IMR-90 (cell line): Measurements from ENCODE around the gene PGPEP1. TPM values are rescaled to one million over a fixed set of nuclear protein-coding genes. Genes with fewer than 3 reads are reported as not detected.

Source experiments
- ATAC-seq: fragments of 200-7000 bp; cut with Tn5 transposase; 2 replicates; pipeline ENCODE4 v1.9.1; 2020; ENCODE audit warnings: low read depth, mild to moderate bottlenecking, moderate library complexity
- BruUV-seq: library from RNA; stranded (reverse); fragments of 400-500 nt; replicated peaks from 2 replicates; lab custom pipeline; 2021; lab: Mats Ljungman, UMichigan
- CTCF ChIA-PET: fragments of 300-600 bp; formaldehyde crosslinking; extraction: SDS; loops from one replicate; lab custom pipeline; 2021; ENCODE audit warnings: antibody characterized with exemption; lab: Yijun Ruan, JAX
- POLR2A ChIA-PET: fragments of 300-600 bp; sonication (Branson Sonifier 250); formaldehyde crosslinking; loops from one replicate; lab custom pipeline; 2022; ENCODE audit warnings: antibody characterized with exemption; ENCODE audit not compliant: unreplicated experiment; lab: Charles Lee
- DNase-seq: peaks from one replicate; pipeline ENCODE4 v3.0.0; 2013
- H2AFZ ChIP-seq: replicated peaks from 2 replicates; pipeline ENCODE3; 2013; ENCODE audit warnings: low read length, mild to moderate bottlenecking; ENCODE audit not compliant: poor library complexity
- H2AK5ac ChIP-seq: 2 replicates; pipeline ENCODE4 v1.6.1; 2013; ENCODE audit warnings: low read depth, low read length, inconsistent platforms
- H2AK9ac ChIP-seq: replicated peaks from 2 replicates; pipeline ENCODE3; 2013; ENCODE audit warnings: mild to moderate bottlenecking, low read depth, low read length, moderate library complexity; ENCODE audit not compliant: poor library complexity
- H2BK120ac ChIP-seq: 2 replicates; pipeline ENCODE4 v1.6.1; 2013; ENCODE audit warnings: low read depth, low read length, inconsistent platforms
- H2BK15ac ChIP-seq: 3 replicates; pipeline ENCODE4 v1.6.1; 2013; ENCODE audit warnings: low read depth, low read length, inconsistent platforms
- H2BK20ac ChIP-seq: 2 replicates; pipeline ENCODE4 v1.6.1; 2013; ENCODE audit warnings: low read depth, mild to moderate bottlenecking, inconsistent platforms, low read length, moderate library complexity
- H2BK5ac ChIP-seq: 2 replicates; pipeline ENCODE4 v1.6.1; 2013; ENCODE audit warnings: mild to moderate bottlenecking, low read depth, low read length, inconsistent platforms; ENCODE audit not compliant: poor library complexity, severe bottlenecking
- H3K14ac ChIP-seq: replicated peaks from 2 replicates; pipeline ENCODE4 v1.6.1; 2013; ENCODE audit warnings: low read depth, low read length, inconsistent platforms
- H3K18ac ChIP-seq: 2 replicates; pipeline ENCODE4 v1.6.1; 2013; ENCODE audit warnings: low read depth, low read length, control low read depth
- H3K23ac ChIP-seq: 2 replicates; pipeline ENCODE4 v1.6.1; 2013; ENCODE audit warnings: low read depth, low read length, inconsistent platforms
- H3K27ac ChIP-seq: 2 replicates; pipeline ENCODE4 v1.5.1; 2013; ENCODE audit warnings: mild to moderate bottlenecking, control low read depth, low read length; ENCODE audit not compliant: insufficient read depth
- H3K27me3 ChIP-seq: 2 replicates; pipeline ENCODE4 v1.6.1; 2013; ENCODE audit warnings: low read length; ENCODE audit not compliant: control insufficient read depth, insufficient read depth
- H3K36me3 ChIP-seq: 2 replicates; pipeline ENCODE4 v1.6.1; 2013; ENCODE audit warnings: low read length, mixed read lengths; ENCODE audit not compliant: control insufficient read depth, insufficient read depth
- H3K4ac ChIP-seq: 2 replicates; pipeline ENCODE4 v1.6.1; 2013; ENCODE audit warnings: low read depth, low read length, inconsistent platforms
- H3K4me1 ChIP-seq: 2 replicates; pipeline ENCODE4 v1.6.1; 2013; ENCODE audit warnings: low read length, mixed read lengths; ENCODE audit not compliant: control insufficient read depth, insufficient read depth
- H3K4me2 ChIP-seq: 2 replicates; pipeline ENCODE4 v1.6.1; 2013; ENCODE audit warnings: low read depth, mild to moderate bottlenecking, control low read depth, low read length, moderate library complexity
- H3K4me3 ChIP-seq: 2 replicates; pipeline ENCODE4 v1.5.1; 2013; ENCODE audit warnings: low read depth, mild to moderate bottlenecking, control low read depth, low read length, moderate library complexity; ENCODE audit not compliant: insufficient read depth
- H3K56ac ChIP-seq: 2 replicates; pipeline ENCODE4 v1.6.1; 2013; ENCODE audit warnings: low read length, inconsistent platforms; ENCODE audit not compliant: insufficient read depth; ENCODE audit errors: extremely low read depth
- H3K79me1 ChIP-seq, 2 experiments: 2 replicates each; pipeline ENCODE4 v1.6.1; 2013; ENCODE audit warnings: low read length in 2 of 2, inconsistent platforms in 1 of 2, low read depth in 1 of 2
- H3K9ac ChIP-seq: 2 replicates; pipeline ENCODE4 v1.6.1; 2013; ENCODE audit warnings: low read depth, low read length, control low read depth
- H3K9me1 ChIP-seq: 2 replicates; pipeline ENCODE4 v1.6.1; 2013; ENCODE audit warnings: low read length, inconsistent platforms; ENCODE audit not compliant: insufficient read depth
- H3K9me3 ChIP-seq: 2 replicates; pipeline ENCODE4 v1.6.1; 2013; ENCODE audit warnings: low read length; ENCODE audit not compliant: control insufficient read depth, insufficient read depth
- H4K20me1 ChIP-seq: 2 replicates; pipeline ENCODE4 v1.6.1; 2013; ENCODE audit warnings: low read length, inconsistent platforms; ENCODE audit not compliant: insufficient read depth
- H4K5ac ChIP-seq: 2 replicates; pipeline ENCODE4 v1.6.1; 2013; ENCODE audit warnings: mild to moderate bottlenecking, low read depth, low read length, control low read depth
- H4K8ac ChIP-seq, 2 experiments: 2 replicates each; pipeline ENCODE4 v1.6.1; 2013; ENCODE audit warnings: low read depth in 2 of 2, low read length in 2 of 2, control low read depth in 1 of 2, inconsistent platforms in 1 of 2
- H4K91ac ChIP-seq: 2 replicates; pipeline ENCODE4 v1.6.1; 2013; ENCODE audit warnings: low read depth, low read length, inconsistent platforms; ENCODE audit not compliant: insufficient read depth
- CEBPB ChIP-seq: IDR thresholded peaks from 2 replicates; pipeline ENCODE4 v1.6.1; 2012; ENCODE audit warnings: low read depth, low read length, improper control_type of control experiment
- CHD1 ChIP-seq: IDR thresholded peaks from 2 replicates; pipeline ENCODE4 v1.6.1; 2012; ENCODE audit warnings: low read depth, low read length, improper control_type of control experiment
- ELK1 ChIP-seq: fragments of 150-350 bp; IDR thresholded peaks from 2 replicates; pipeline ENCODE4 v1.6.1; 2016; ENCODE audit warnings: low read depth, mild to moderate bottlenecking, low read length, moderate library complexity, borderline replicate concordance
- FOS ChIP-seq: fragments of 150-350 bp; IDR thresholded peaks from 2 replicates; pipeline ENCODE4 v1.6.1; 2016; ENCODE audit warnings: low read depth, low read length
- MAFK ChIP-seq: IDR thresholded peaks from 2 replicates; pipeline ENCODE4 v1.6.1; 2012; ENCODE audit warnings: low read depth, low read length, improper control_type of control experiment
- MAZ ChIP-seq: IDR thresholded peaks from 2 replicates; pipeline ENCODE4 v1.6.1; 2012; ENCODE audit warnings: low read depth, mild to moderate bottlenecking, low read length, improper control_type of control experiment, moderate library complexity, borderline replicate concordance
- MXI1 ChIP-seq: IDR thresholded peaks from 2 replicates; pipeline ENCODE4 v1.6.1; 2012; ENCODE audit warnings: low read depth, mild to moderate bottlenecking, low read length, moderate library complexity, borderline replicate concordance
- NFE2L2 ChIP-seq: fragments of 150-350 bp; IDR thresholded peaks from 2 replicates; pipeline ENCODE4 v1.6.1; 2016; ENCODE audit warnings: low read depth, mild to moderate bottlenecking, low read length
- POLR2A ChIP-seq: IDR thresholded peaks from 2 replicates; pipeline ENCODE4 v1.6.1; 2012; ENCODE audit warnings: mild to moderate bottlenecking, low read depth, low read length
- RCOR1 ChIP-seq: IDR thresholded peaks from 2 replicates; pipeline ENCODE4 v1.6.1; 2012; ENCODE audit warnings: mild to moderate bottlenecking, low read length, improper control_type of control experiment; ENCODE audit not compliant: insufficient replicate concordance
- RFX5 ChIP-seq: IDR thresholded peaks from 2 replicates; pipeline ENCODE4 v1.8.0; 2012; ENCODE audit warnings: low read depth, mild to moderate bottlenecking, low read length, moderate library complexity
- SMC3 ChIP-seq: fragments of 150-350 bp; IDR thresholded peaks from 2 replicates; pipeline ENCODE4 v1.6.1; 2016; ENCODE audit warnings: low read depth, mild to moderate bottlenecking, antibody characterized with exemption, low read length, moderate library complexity
- USF2 ChIP-seq: fragments of 150-350 bp; IDR thresholded peaks from 2 replicates; pipeline ENCODE4 v1.6.1; 2017; ENCODE audit warnings: mild to moderate bottlenecking, antibody characterized with exemption, low read length, low read depth
- WGBS, 2 experiments: methylation state at CpG; one replicate each; pipeline versions ENCODE4 v1.1.5 to v1.1.7; 2013; ENCODE audit warnings: missing lambda C conversion rate in 2 of 2; ENCODE audit not compliant: insufficient read length in 1 of 2; ENCODE audit errors: extremely low coverage in 2 of 2; 5-methylcytosine and 5-hydroxymethylcytosine counted together
- dilution Hi-C: fragments of 300-500 bp; cut with HindIII; formaldehyde crosslinking; loops from one replicate; pipeline ENCODE4 v1.14.3; 2018; ENCODE audit warnings: low sequenced_read_pairs; ENCODE audit not compliant: unreplicated experiment
- in situ Hi-C: fragments of 300-500 bp; cut with MboI; formaldehyde crosslinking; loops from 3 replicates; pipeline ENCODE4 v1.14.3; 2019; ENCODE audit warnings: low sequenced_read_pairs, inconsistent platforms, mixed read lengths
- intact Hi-C: fragments of 100-400 bp; cut with micrococcal nuclease; formaldehyde crosslinking; loops from 2 replicates; pipeline ENCODE4 v1.10.0; 2022
- polyA plus RNA-seq, 3 experiments: library from polyadenylated mRNA; depleted of rRNA; stranded (reverse); fragments of >200 nt; gene quantifications; 2 replicates each; pipeline ENCODE4 v1.2.3, GENCODE V29; 2012; ENCODE audit warnings: low replicate concordance in 1 of 3
- total RNA-seq: library from RNA; depleted of rRNA; stranded (reverse); fragments of >200 nt; gene quantifications from 2 replicates; pipeline ENCODE4 v1.2.3, GENCODE V29; 2012
- TF ChIP-seq, protein P1 (sequence below): conservative IDR thresholded peaks from 2 replicates; pipeline ENCODE4 v1.5.1; 2012; ENCODE audit warnings: mild to moderate bottlenecking, low read depth, low read length, improper control_type of control experiment

PGPEP1 gene
- total and polyA plus RNA-seq, 2 of the 4 experiments (the other 2 are of a cell fraction): 11.8 to 14.3 TPM

DNA sequence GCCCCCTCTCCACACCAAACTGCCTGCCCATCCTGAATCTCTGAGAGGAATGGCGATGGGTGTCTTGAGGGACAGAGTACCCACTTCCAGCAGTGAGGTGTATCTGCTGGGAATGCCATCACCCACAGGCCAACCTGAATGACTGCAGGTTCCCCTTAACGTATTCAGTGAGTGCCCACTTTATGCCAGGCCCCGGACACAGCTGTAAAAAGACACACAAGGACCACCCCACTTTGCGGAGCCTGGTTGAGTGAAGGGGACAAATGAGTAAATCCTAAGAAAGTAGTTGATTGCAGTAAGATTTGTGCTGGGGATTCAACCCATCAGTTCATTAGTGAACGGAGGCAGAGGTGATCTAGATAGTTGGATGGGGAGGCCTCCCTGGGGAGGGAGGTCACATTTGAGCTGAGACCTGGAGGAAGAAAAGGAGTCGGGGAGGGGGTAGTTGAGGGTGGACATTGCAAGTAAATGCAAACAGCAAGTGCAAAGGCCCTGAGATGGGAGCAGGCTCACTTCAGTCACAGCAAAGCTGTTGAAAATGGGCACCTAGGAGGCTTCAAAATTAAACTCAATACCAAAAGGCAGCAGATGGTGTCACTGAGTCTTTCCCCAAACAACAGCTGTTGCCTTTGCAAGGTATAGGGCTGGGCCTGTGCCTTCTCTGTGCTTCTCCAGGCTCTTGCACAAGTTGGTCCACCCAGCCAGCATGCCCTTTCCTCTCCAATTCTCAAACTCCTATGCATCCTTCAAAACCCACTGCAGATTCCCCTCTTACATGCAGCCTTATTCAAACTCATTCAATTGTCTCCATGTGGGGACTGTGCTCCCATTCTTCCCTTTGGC is 49.9 kb downstream of the PGPEP1 start:
- ATAC-seq (no peak), DNase-seq (no peak)
- no peak overlapping the region for H4K91ac ChIP-seq
- ChIA-PET POLR2A (no interaction called here), CTCF (interaction anchor here (1.3 kb wide), 1 partner anchor 111 kb away, joined by 4 read pairs; no protein-coding TSS in a partner anchor)
- H3K9me3 ChIP-seq: no peaks in the 10 kb centered on the region
- no peak overlapping the region for H3K27ac ChIP-seq
- in situ Hi-C loops (no loop called here), dilution Hi-C loops (no loop called here), intact Hi-C loops (no loop called here)
- H4K20me1 ChIP-seq: peaks cover 24% of the 10 kb centered on the region
- H2AFZ ChIP-seq: peak overlapping the region; percentile 18
- no peak overlapping the region for H2BK20ac ChIP-seq
- no peak overlapping the region for H3K4me3 ChIP-seq
- H3K9ac ChIP-seq: no peak overlapping the region
- 60% methylated on average over 1 of the region's 6 CpGs; no CpG with 5 or more reads in 1 of the 2 experiments for WGBS, 2 experiments
- no peak overlapping the region for H2BK15ac ChIP-seq
- peaks cover 5% of the 10 kb centered on the region; the same call in 1 of the 2 replicates for H3K9me1 ChIP-seq
- H3K18ac ChIP-seq: no peak overlapping the region
- no peak overlapping the region for H3K14ac ChIP-seq
- peak overlapping the region; percentile 15 for H2AK9ac ChIP-seq
- no peak overlapping the region for H4K5ac ChIP-seq
- no TSS peak for BruUV-seq
- H3K36me3 ChIP-seq: peaks cover 9% of the 10 kb centered on the region; the same call in 1 of the 2 replicates
- H3K79me1 ChIP-seq: peaks cover 0 to 34% of the 10 kb centered on the region in 2 experiments; a peak in 3 of 4 replicates
- no peak overlapping the region for H3K23ac ChIP-seq
- no peak overlapping the region for H4K8ac ChIP-seq
- H2AK5ac ChIP-seq: no peak overlapping the region
- no peaks in the 10 kb centered on the region for H3K27me3 ChIP-seq
- no peak overlapping the region for H3K4me2 ChIP-seq
- H2BK5ac ChIP-seq: no peak overlapping the region
- peaks cover 9% of the 10 kb centered on the region; the same call in 1 of the 2 replicates for H3K4me1 ChIP-seq
- H3K56ac ChIP-seq: no peak overlapping the region
- 0 out of 2 replicates have a peak overlapping the region, but pooled peaks have one; percentile 48 for H3K4ac ChIP-seq
- H2BK120ac ChIP-seq: no peak overlapping the region
- no peak for TF ChIP-seq NFE2L2
- no peak for TF ChIP-seq FOS
- no peak for TF ChIP-seq USF2
- TF ChIP-seq ELK1: no peak
- no peak for TF ChIP-seq SMC3
- TF ChIP-seq MAFK: no peak
- no peak for TF ChIP-seq MXI1
- TF ChIP-seq RFX5: no peak
- TF ChIP-seq POLR2A: no peak
- TF ChIP-seq, protein P1, sequence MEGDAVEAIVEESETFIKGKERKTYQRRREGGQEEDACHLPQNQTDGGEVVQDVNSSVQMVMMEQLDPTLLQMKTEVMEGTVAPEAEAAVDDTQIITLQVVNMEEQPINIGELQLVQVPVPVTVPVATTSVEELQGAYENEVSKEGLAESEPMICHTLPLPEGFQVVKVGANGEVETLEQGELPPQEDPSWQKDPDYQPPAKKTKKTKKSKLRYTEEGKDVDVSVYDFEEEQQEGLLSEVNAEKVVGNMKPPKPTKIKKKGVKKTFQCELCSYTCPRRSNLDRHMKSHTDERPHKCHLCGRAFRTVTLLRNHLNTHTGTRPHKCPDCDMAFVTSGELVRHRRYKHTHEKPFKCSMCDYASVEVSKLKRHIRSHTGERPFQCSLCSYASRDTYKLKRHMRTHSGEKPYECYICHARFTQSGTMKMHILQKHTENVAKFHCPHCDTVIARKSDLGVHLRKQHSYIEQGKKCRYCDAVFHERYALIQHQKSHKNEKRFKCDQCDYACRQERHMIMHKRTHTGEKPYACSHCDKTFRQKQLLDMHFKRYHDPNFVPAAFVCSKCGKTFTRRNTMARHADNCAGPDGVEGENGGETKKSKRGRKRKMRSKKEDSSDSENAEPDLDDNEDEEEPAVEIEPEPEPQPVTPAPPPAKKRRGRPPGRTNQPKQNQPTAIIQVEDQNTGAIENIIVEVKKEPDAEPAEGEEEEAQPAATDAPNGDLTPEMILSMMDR: no peak
- TF ChIP-seq RCOR1: no peak
- no peak for TF ChIP-seq MAZ
- no peak for TF ChIP-seq CEBPB
- no peak for TF ChIP-seq CHD1
